Mammary epithelial cell (primary cell): ENCODE measurements around the gene ARPC1B.
"Not testable (repeated sequence)": the region's sequence is repeated elsewhere in the genome, so short reads cannot be mapped to it uniquely, and the experiment has no call there.

Source experiments
- CTCF ChIP-seq, 2 donors: IDR thresholded peaks in 1 of 2; conservative IDR thresholded peaks in 1 of 2; 2 replicates each; pipeline ENCODE4 v1.5.1; 2011 to 2012; ENCODE audit warnings: inconsistent platforms in 2 of 2, low read length in 2 of 2, mild to moderate bottlenecking in 2 of 2, control low read depth in 1 of 2, low read depth in 1 of 2; ENCODE audit not compliant: insufficient read depth in 1 of 2; ENCODE audit errors: extremely low read depth in 1 of 2
- EZH2 ChIP-seq: IDR thresholded peaks from 2 replicates; pipeline ENCODE4 v1.6.1; 2012; ENCODE audit warnings: low read length, inconsistent platforms, borderline replicate concordance

DNA sequence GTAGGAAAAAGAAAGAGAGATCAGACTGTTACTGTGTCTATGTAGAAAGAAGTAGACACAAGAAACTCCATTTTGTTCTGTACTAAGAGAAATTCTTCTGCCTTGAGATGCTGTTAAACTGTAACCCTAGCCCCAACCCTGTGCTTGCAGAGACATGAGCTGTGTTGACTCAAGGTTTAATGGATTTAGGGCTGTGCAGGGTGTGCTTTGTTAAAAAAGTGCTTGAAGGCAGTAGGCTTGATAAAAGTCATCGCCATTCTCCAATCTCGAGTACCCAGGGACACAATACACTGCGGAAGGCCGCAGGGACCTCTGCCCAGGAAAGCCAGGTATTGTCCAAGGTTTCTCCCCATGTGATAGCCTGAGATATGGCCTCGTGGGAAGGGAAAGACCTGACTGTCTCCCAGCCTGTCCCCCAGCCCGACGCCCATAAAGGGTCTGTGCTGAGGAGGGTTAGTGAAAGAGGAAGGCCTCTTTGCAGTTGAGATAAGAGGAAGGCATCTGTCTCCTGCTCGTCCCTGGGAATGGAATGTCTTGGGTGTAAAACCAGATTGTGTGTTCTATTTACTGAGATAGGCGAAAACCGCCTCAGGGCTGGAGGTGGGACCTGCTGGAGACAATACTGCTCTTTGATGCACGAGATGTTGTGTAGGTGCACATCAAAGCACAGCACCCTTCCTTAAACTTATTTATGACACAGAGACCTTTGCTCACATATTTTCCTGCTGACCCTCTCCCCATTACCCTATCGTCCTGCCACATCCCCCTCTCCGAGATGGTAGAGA lies 57.4 kb downstream of the ARPC1B start:
- TF ChIP-seq CTCF (conservative IDR thresholded peaks at IDR 0.05 in 1 of 2, IDR thresholded peaks at IDR 0.05 in 1 of 2; ENCODE audit: extremely low read depth in 1 of 2, insufficient read depth in 1 of 2, low read depth in 1 of 2, low read length in 2 of 2); EZH2: not testable (repeated sequence)
